HEK293 (cell line): ENCODE measurements around the gene CENPF.

Source experiments
- CTCF ChIP-seq: fragments of 450-650 bp; formaldehyde crosslinking; IDR thresholded peaks from 2 replicates; pipeline ENCODE4 v1.5.1; 2016; ENCODE audit warnings: missing biosample characterization, missing genetic modification characterization
- OSR2 ChIP-seq: fragments of 450-650 bp; formaldehyde crosslinking; IDR thresholded peaks from 2 replicates; pipeline ENCODE4 v1.5.1; 2016; ENCODE audit warnings: missing biosample characterization, missing genetic modification characterization
- ZBTB20 ChIP-seq: fragments of 450-650 bp; formaldehyde crosslinking; IDR thresholded peaks from 2 replicates; pipeline ENCODE4 v1.5.1; 2016; ENCODE audit warnings: missing biosample characterization, missing genetic modification characterization
- ZBTB26 ChIP-seq: fragments of 450-650 bp; formaldehyde crosslinking; optimal IDR thresholded peaks from 2 replicates; pipeline ENCODE3; 2016; ENCODE audit warnings: missing biosample characterization, mild to moderate bottlenecking, missing genetic modification characterization
- ZFP3 ChIP-seq: fragments of 450-650 bp; formaldehyde crosslinking; IDR thresholded peaks from 2 replicates; pipeline ENCODE4 v1.5.1; 2016; ENCODE audit warnings: low read depth, missing biosample characterization, missing genetic modification characterization
- ZFP41 ChIP-seq: fragments of 450-650 bp; formaldehyde crosslinking; IDR thresholded peaks from 2 replicates; pipeline ENCODE4 v1.5.1; 2016; ENCODE audit warnings: missing biosample characterization, missing genetic modification characterization, borderline replicate concordance
- ZNF148 ChIP-seq: fragments of 450-650 bp; formaldehyde crosslinking; IDR thresholded peaks from 2 replicates; pipeline ENCODE4 v1.5.0; 2017; ENCODE audit warnings: missing biosample characterization, missing genetic modification characterization, borderline replicate concordance
- ZNF18 ChIP-seq: fragments of 450-650 bp; formaldehyde crosslinking; IDR thresholded peaks from 2 replicates; pipeline ENCODE4 v1.5.1; 2016; ENCODE audit warnings: missing biosample characterization, missing genetic modification characterization
- ZNF394 ChIP-seq: fragments of 450-650 bp; formaldehyde crosslinking; IDR thresholded peaks from 2 replicates; pipeline ENCODE4 v1.5.1; 2016; ENCODE audit warnings: missing biosample characterization, missing genetic modification characterization, mild to moderate bottlenecking, moderate library complexity, borderline replicate concordance
- ZNF521 ChIP-seq: fragments of 450-650 bp; formaldehyde crosslinking; IDR thresholded peaks from 2 replicates; pipeline ENCODE4 v1.5.1; 2017; ENCODE audit warnings: missing biosample characterization, mild to moderate bottlenecking, missing genetic modification characterization
- ZNF561 ChIP-seq: fragments of 450-650 bp; IDR thresholded peaks from 2 replicates; pipeline ENCODE4 v1.5.1; 2018; ENCODE audit warnings: missing biosample characterization, missing genetic modification characterization, borderline replicate concordance

- no peak for TF ChIP-seq ZNF394
- TF ChIP-seq CTCF, result no peak
- no peak for TF ChIP-seq ZBTB20 (tag by site-specific recombination)
- no peak for TF ChIP-seq OSR2 (tag by site-specific recombination)
- TF ChIP-seq ZNF561 (tag by site-specific recombination), result no peak
- no peak for TF ChIP-seq ZNF521
- no peak for TF ChIP-seq ZNF18 (tag by site-specific recombination)
- no peak for TF ChIP-seq ZFP41
- TF ChIP-seq ZBTB26 (tag by site-specific recombination), result no peak
- no peak for TF ChIP-seq ZNF148 (tag by site-specific recombination)
- TF ChIP-seq ZFP3 (tag by site-specific recombination), result no peak
These were observed 34.7 kb upstream of the CENPF start for GRCh38 chr1:214568328-214568727.
